GM04504 (cell line): ENCODE measurements around the gene SPRING1.
"Not testable (repeated sequence)": the region's sequence is repeated elsewhere in the genome, so short reads cannot be mapped to it uniquely, and the experiment has no call there.

Experiments
- DNase-seq: peaks from one replicate; pipeline ENCODE4 v3.0.0-alpha.2; 2012; ENCODE audit warnings: low read depth

The SPRING1 gene, protein sequence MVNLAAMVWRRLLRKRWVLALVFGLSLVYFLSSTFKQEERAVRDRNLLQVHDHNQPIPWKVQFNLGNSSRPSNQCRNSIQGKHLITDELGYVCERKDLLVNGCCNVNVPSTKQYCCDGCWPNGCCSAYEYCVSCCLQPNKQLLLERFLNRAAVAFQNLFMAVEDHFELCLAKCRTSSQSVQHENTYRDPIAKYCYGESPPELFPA

DNA sequence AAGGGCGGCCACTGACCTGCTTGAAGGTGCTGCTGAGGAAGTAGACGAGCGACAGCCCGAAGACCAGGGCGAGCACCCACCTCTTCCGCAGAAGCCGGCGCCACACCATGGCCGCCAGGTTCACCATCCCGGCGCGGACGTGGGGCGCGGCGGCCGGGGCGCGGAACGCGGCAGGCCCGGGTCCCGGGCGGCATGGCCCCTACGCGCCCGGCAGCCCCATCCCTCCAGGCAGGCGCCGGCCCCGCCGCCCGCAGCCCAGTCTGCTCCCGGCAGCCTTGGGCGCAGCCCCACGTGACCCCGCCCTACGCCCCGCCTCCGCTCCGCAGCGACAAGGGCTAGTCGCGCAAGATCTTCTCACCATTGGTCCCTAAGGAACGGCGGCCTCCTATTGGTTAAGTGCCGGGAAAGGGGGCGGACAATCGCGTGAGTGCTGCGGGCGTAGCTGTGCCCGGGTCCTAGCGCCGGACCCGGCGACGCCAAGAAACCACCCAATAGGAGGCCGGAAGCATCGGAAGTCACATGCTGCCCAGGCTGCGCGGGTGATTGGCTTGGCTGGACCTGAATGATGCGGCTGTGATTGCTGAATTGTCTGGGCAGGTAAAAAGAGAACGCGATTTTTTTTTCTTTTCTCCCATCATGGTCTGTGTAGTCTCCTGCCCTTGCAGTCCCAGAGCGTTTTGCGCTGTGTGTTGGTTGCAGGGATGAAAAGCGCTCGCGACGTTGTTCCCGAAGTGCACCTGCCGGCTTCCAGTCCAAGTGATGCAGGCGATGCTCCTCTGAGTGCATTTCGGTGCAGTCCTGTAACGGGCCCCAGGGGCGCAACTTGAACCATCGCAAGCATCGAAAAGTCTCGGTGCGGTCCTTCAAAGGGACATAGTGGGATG lies at the start of gene SPRING1, which contains the start of gene RNFT2:
Gene SPRING1 (minus strand): TSS at position 296 of the 884 bp plus-strand sequence. CDS start 169 bp downstream, at position 127.
Gene RNFT2 (plus strand): TSS at position 542 of the 884 bp plus-strand sequence. CDS start 2,183 bp downstream, outside the sequence.
- peak; percentile 99 for DNase-seq

DNA sequence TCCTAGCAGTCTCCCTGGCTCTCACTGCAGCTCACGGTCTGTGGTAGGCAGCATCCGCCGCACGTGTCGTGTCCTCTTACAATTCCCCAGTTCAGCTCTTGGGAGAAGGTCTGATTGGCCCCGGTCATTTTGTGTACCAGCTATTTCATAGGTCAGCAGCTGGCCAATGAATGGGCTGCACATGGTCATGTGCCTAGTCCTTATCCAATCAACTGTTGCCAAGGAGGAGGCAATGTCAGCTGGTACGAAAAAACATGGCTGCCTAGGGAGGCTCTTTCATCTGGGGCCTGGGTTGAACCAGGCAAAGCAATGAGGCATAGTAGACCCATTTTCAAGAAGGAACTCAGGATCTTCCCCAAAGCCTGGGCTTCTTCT lies 46.4 kb upstream of the SPRING1 start:
- DNase-seq, result no peak

DNA sequence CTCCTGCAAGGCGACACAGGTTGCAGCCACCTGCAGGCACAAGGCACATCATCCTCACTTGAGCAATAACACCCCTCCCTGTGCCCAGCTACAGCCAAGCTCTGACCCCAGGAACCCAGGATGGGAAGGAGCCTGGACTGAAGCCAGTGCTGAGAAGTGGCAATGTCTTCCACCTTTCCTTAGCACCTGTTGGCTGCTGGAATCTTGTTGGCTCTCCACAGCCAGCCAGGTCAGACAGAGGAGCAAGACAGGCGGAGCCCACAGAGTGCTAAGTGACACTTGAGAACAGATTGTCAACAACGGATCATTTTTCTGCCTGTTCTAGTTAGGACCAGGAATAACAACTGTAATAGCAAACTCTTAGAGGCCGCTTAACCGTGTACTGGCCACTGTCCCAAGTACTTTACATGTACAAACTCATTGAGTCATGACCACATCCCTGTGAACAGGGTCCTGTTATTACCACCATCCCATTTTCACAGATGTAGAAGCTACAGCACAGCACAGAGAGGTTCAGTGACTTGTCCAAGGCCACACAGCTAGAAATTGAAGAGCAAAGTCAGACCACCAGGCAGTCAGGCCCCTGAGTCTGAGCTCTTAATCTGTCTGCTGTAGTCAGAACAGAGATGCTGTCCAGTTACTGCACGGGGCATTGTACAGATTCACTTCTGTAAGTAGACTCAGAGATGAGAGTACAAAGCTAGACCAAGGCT lies 45.8 kb upstream of the SPRING1 start:
- DNase-seq, result no peak

DNA sequence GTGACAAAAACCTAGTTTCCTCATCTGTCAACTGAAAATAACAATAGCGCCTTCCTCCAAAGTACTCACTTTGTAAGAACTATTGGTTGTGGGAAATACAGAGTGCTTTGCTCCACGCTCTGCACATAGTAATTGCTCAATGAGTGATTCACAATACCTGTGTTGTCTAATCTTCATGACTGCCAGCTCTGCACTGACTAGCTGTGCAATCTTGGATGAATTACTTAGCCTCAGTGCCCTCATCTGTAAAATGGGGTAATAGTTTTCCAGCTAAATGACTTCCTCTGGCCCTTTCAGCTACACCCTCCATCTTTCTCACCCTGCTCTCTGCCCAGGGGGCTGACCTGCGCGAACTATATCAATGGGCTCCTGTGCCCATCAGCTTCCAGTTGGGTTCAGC lies 43.1 kb upstream of the SPRING1 start:
- DNase-seq, result no peak

DNA sequence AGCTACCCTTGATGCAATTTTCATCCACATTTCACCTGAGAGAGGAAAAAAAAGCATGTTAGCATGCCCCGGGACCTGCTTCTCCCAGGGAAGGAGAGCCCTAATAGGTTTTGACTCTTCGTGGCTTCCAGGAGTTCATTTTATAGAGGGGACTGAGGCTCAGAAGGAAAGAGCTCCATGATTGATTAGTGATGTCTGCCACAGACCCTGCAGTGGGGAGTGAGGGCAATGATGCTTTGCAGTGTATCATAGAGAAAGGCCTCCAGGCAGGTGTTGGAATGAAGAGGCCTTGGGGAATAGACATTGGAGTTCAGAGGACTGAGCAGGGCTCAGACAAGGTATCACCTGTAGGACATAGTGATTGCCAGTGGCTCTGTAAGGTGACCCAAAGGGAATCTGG lies 41.7 kb upstream of the SPRING1 start:
- DNase-seq, result no peak

DNA sequence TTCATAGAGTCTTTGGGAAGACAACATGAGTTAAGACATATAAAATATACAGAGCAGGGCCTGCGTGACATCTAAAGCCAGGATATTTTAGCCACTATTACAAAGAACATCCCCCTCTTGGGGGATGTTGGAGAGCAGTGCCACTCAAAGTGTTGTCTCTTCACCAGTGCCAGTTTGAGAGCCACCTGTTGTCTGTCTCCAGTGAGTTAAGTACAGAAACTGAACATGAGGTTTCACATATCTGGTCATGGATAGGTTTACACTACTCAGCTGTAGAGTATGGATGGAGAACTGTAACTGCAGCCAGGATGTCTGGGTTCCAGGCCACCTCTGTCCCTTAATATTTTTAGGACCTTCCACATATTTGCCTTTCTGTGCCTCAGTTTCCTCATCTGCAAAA lies 39.4 kb upstream of the SPRING1 start:
- no peak for DNase-seq

DNA sequence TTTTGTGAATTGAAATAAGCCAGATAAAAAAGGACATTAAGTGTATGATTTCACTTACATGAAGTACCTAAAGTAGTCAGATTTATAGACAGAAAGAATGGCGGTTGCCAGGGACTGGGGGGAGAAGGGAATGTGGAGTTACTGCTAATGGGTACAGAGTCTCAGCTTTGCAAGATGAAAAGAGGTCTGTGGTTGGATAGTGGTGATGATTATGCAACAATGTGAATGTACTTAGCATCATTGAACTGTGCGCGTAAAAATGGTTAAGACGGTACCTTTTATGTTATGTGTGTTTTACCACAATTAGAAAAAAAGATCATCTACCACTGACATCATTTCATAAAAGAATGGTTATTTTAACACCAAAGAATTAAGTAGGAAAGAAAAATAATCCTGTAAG lies 36.2 kb upstream of the SPRING1 start:
- DNase-seq, result no peak

DNA sequence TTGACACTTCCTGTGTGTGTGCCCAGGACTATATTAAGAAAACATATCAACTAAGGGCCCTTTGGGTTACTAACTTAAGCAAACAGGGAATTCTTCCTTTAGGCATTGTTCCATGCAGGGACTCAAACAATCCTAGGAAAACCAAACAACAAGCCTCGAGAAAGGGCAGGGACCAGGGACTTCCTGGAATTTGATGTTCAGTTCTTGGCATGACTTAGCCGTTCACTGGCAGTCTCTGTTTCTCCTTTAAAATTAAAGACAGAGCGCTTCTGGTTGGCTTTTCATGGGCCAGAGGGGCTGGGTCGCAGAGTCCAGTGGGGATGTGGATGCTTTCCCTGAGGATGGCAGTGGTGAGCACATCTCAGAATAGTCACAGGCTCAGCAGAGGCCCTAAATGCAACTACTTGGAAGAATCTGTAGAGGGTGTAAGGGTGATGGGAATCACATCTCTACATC lies 35.4 kb upstream of the SPRING1 start:
- peak; percentile 9 for DNase-seq

DNA sequence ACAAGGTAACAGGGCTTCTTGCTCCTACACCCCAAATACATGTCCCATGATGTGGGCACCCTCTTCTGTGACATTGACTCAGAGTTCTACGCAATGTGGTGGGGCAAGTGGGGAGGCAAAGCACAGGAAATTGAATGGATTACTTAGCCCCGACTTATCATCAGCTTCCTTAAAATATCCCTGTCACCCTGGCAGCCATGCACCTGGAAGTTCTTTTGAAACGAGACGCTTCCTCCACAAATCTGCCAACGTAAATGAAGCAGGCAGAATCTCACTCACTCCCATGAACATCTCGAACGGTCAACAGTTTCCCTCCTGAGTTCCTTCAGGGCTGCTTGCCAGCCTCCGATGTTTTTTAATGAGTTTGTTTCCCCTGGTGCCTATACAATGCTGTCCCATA lies 33.8 kb upstream of the SPRING1 start:
- no peak for DNase-seq

DNA sequence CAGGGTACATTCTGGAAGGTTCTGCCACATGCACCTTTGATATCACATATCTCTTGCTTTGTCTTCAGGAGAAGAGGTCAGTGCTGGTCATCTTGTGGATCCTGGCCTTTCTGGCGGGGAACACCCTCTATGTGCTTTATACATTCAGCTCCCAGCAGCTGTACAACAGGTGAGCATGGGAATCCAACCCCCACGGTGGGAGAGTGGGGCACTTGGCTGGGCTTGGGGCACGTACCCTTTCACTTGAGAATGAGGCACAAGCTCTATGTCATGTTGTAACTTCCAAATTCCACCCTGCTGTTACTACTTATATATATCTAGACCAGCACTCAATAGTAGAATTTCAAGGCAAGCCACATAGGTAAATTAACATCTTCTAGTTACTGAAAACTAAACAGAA lies 28.9 kb upstream of the SPRING1 start:
- no peak for DNase-seq

DNA sequence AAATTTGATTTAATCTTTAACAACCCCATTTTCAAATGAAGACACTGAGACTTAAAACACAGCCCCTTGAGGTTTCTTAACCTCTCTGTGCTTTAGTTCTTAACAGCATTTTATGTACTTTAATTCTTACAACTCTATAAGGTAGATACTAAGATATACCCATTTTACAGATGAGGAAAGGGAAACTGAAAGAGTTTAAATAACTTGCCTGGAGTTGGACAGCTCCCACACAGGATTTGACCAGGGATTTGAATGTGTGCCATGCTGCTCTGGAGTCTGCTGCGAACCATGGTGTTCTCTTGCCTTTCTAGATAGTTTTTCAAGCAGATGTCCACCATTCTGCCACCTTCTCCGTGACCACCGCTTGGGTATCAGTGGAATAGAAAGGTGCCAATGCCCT lies 28.4 kb upstream of the SPRING1 start:
- DNase-seq, result no peak

DNA sequence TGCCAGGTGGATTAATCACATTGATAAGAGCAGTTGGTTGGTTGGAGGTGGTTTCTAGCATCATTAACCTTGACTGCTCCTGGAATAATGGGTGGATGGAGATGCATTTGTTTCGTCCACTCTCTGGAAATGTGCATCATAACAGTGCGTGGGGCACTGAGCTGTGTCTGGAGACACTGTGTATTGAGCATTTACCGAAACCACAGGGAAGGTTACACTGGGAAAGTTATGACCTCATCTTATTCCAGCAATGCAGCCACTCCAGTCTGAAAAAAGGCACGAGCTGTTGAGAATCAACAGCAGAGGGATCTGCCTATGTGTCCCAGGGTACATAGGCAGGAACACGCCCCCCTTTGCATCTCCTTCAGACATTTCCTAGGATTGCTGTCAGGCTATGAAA lies 27.4 kb upstream of the SPRING1 start:
- DNase-seq, result no peak

DNA sequence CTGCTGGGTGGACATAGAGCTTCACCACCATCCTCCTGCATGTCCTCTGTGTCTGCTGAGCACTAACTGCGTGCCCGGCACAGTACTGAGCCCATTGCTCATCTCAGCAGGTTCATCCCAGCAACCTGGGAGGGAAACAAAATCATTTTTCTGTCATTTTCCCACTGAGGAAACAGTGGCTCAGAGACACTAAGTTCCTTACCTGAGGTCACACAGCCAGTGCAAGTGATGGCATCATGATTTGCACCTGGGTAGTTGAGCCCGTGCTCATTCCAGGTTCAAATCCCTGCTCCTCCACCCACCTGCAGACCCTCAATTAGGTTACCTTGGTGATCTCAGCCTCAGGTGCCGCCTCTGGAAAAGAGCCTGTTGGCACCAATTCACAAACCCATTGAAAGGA lies 23.6 kb upstream of the SPRING1 start:
- no peak for DNase-seq

DNA sequence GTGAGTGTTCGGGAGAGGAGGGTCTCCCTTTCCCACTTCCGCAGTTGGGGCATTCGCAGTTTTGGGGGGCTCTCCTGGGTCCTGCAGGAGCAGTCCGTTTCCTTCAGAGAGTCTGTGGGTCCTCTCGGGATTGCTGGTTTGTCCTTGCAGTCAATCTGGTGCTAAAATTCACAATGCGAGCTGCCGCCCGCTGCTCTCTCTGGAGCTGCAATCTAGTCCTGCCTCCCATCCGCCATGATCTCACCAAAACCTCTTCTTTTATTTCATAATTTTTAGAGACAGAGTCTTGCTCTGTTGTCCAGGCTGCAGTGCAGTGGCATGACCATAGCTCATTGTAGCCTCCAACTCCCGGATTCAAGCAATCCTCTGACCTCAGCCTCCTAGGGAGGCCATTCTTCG lies 22.8 kb upstream of the SPRING1 start:
- DNase-seq, result no peak

DNA sequence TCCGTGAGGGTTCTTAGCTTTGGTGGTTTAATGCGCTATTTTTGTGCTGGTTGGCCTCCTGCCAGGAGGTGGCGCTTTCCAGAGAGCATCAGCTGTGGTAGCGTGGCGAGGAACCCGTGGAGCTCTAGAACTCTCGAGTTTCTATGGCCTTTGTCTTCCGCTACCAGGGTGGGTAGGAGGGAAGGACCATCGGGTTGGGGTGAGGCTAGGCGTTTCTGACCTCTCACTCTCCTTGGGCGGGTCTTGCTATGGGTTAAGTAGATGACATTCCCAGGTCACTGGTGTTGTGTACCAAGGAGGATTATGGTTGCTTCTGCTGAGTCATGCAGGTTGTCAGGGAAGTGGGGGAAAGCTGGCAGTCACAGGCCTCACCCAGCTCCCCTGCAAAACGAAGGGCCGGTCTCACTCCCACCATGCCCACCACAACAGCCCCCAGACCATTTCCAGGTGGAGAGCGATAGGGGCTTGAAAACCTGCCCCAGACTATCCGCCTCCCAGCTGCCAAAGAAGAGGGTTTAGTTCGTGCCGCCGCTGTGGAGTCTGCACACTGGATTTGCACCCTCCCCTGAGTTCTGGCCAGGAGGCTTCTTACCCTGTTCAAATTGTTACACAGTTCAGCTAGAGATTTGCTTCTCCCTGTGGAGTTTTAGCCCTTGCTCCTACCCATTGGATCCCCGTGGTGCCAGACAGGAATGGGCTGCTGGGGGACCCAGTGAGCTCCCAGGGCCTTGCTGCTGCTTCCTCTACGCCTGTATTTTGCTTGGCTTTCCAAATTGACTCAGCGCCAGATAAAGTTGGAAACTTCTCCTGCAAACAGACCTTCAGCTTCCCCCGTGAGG lies 22.1 kb upstream of the SPRING1 start:
- no peak for DNase-seq

DNA sequence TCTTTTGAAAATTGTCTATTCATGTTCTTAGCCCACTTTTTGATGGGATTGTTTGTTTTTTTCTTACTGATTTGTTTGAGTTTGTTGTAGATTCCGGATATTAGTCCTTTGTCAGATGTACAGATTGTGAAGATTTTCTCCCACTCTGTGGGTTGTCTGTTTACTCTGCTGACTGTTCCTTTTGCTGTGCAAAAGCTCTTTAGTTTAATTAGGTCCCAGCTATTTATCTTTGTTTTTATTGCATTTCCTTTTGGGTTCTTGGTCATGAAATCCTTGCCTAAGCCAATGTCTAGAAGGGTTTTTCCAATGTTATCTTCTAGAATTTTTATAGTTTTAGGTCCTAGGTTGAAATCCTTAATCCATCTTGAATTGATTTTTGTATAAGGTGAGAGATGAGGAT lies 16.9 kb upstream of the SPRING1 start:
- DNase-seq, result not testable (repeated sequence)

DNA sequence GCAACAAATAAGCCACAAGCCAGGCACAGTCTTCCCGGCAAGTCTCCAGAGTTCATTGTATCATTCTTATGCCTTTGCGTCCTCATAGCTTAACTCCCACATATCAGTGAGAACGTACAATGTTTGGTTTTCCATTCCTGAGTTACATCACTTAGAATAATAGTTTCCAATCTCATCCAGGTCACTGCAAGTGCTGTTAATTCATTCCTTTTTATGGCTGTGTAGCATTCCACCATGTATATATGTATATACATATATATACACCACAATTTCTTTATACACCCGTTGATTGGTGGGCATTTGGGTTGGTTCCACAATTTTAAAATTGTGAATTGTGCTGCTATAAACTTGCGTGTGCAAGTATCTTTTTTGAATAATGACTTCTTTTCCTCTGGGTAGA lies 16.2 kb upstream of the SPRING1 start:
- not testable (repeated sequence) for DNase-seq

DNA sequence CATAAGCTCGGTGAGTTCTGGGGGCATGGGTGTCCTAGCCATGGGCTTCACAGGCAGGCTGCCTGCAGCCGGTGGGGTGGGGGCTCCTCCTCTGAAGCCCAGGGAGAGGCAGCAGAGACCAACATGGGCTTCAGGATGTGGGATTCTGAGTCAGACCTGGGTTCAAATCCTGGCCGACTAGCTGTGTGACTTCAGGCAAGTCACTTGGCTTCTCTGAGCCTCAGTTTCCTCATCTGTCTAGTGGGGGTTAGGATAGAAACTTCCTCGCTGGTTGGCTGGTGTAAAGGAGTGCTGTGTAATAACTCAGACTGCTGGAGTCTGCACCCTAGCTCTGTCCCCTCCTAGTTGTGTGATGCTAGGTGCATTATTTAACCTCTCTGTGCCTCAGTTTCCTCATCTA lies 12.4 kb upstream of the SPRING1 start:
- DNase-seq, result no peak

DNA sequence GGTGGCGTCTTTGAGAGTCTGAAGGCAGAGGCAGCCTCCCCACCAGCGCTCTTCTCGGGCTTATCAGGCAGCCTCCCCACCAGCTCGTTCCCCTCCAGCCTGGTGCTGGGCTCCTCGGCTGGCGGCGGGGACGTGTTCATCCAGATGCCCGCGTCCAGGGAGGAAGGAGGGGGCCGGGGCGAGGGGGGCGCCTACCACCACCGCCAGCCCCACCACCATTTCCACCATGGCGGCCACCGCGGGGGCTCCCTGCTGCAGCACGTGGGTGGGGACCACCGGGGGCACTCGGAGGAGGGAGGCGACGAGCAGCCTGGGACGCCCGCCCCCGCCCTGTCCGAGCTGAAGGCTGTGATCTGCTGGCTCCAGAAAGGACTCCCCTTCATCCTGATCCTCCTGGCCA lies 12.0 kb upstream of the SPRING1 start:
- DNase-seq, result no peak

DNA sequence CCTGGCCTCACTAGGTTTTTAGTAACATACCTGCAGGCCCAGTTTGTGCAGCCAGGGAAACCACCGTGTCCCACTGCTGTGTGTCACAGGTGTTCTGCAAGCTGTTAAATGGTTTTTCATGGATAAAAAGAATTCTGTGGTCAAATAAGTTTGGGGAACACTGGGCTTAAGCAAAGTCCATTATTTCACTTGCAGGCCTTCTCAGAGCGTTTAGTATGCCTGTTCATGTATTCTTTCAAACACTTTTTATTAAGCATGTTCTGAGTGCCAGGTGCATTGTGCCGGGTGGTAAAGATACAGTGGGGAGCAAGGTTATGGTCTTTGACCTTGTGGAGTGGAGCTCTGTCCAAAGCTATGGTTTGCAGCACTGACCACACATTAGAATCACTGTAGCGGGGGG lies 7.7 kb upstream of the SPRING1 start:
- no peak for DNase-seq

DNA sequence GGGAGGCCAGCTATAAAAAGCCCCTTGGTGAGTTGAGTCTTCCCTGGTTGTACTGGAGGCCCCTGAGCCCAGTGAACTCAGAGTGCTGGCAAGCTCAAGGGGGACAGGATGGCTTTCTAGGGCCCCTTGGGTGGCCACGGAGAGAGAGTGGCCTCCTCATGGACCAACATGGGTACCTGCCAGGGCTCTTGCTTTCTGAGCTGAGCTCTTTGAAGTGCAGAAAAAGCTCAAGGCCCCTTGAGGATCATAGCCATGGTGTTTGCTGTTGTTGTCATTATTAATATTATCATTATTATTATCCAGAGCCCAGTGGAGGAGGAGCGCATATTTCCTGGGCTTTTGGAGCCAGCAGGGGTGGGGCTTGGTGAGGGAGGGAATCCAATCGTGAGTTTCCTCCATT lies 6.9 kb upstream of the SPRING1 start:
- DNase-seq, result no peak

DNA sequence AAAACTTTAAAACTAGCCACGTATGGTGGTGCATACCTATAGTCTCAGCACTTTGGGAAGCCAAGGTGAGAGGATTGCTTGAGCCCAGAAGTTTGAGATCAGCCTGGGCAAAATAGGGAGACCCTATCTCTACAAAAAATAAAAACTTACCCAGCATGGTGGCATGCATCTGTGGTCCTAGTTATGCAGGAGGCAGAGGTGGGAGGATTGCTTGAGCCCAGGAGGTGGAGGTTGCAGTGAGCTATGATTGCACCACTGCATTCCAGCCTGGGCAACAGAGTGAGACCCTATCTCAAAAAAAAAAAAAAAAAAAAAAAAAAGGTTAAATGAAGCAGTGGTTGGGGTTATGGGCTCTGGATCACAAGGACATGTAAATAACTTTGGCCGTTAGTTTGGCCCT lies 4.9 kb upstream of the SPRING1 start:
- DNase-seq, result not testable (repeated sequence)
